Loucy (cell line): ENCODE measurements around the gene LFNG.
A peak's percentile ranks its signal among the peaks of the same experiment; 100 is the strongest.
"Not testable (repeated sequence)": the region's sequence is repeated elsewhere in the genome, so short reads cannot be mapped to it uniquely, and the experiment has no call there.

Experiments used
- H2AFZ ChIP-seq: fragments of 200-600 bp; sonication (generic); 2 replicates; pipeline ENCODE4 v1.6.0; 2016; ENCODE audit warnings: antibody characterized with exemption, mild to moderate bottlenecking, low read length, moderate library complexity
- H3F3A ChIP-seq: fragments of 200-600 bp; 2 replicates; pipeline ENCODE4 v1.6.0; 2016; ENCODE audit warnings: antibody characterized with exemption, low read depth, mild to moderate bottlenecking
- H3K27me3 ChIP-seq: fragments of 200-600 bp; sonication (generic); 2 replicates; pipeline ENCODE4 v1.6.1; 2014; ENCODE audit warnings: low read length, mild to moderate bottlenecking; ENCODE audit not compliant: insufficient read depth, poor library complexity, severe bottlenecking
- H3K36me3 ChIP-seq: fragments of 200-600 bp; sonication (generic); 2 replicates; pipeline ENCODE4 v1.6.1; 2016; ENCODE audit warnings: low read length; ENCODE audit not compliant: insufficient read depth
- H3K4me1 ChIP-seq: fragments of 200-600 bp; sonication (generic); 2 replicates; pipeline ENCODE4 v1.5.1; 2014; ENCODE audit warnings: low read length, mild to moderate bottlenecking; ENCODE audit not compliant: insufficient read depth, poor library complexity, severe bottlenecking
- H3K4me2 ChIP-seq: fragments of 200-600 bp; sonication (generic); 2 replicates; pipeline ENCODE4 v1.6.0; 2014; ENCODE audit warnings: antibody characterized with exemption, low read length, low read depth, mild to moderate bottlenecking; ENCODE audit not compliant: poor library complexity, severe bottlenecking
- H3K4me3 ChIP-seq: fragments of 200-600 bp; sonication (generic); 2 replicates; pipeline ENCODE4 v1.5.1; 2014; ENCODE audit warnings: low read length, mild to moderate bottlenecking, mixed read lengths; ENCODE audit not compliant: poor library complexity, severe bottlenecking
- H3K79me2 ChIP-seq: fragments of 200-600 bp; sonication (generic); 2 replicates; pipeline ENCODE4 v1.6.1; 2014; ENCODE audit warnings: low read length; ENCODE audit not compliant: insufficient read depth
- H3K9ac ChIP-seq: fragments of 200-600 bp; sonication (generic); 2 replicates; pipeline ENCODE4 v1.6.0; 2014; ENCODE audit warnings: mild to moderate bottlenecking, low read depth, low read length, moderate library complexity; ENCODE audit not compliant: poor library complexity, severe bottlenecking
- H3K9me2 ChIP-seq: fragments of 200-600 bp; sonication (generic); replicated peaks from 2 replicates; pipeline ENCODE4 v1.6.1; 2016; ENCODE audit warnings: low read depth, low read length, mixed read lengths
- H3K9me3 ChIP-seq: fragments of 200-600 bp; sonication (generic); 2 replicates; pipeline ENCODE4 v1.6.1; 2014; ENCODE audit warnings: mild to moderate bottlenecking, antibody characterized with exemption, low read length, low read depth; ENCODE audit not compliant: insufficient read depth
- H4K20me1 ChIP-seq: fragments of 200-600 bp; sonication (generic); 2 replicates; pipeline ENCODE4 v1.6.0; 2014; ENCODE audit warnings: antibody characterized with exemption, low read length, mild to moderate bottlenecking; ENCODE audit not compliant: insufficient read depth, poor library complexity, severe bottlenecking
- CTCF ChIP-seq: fragments of 200-600 bp; sonication (generic); conservative IDR thresholded peaks from 2 replicates; pipeline ENCODE4 v1.5.1; 2014; ENCODE audit warnings: mild to moderate bottlenecking, antibody characterized with exemption, low read length
- EZH2phosphoT487 ChIP-seq: fragments of 200-600 bp; IDR thresholded peaks from 2 replicates; pipeline ENCODE4 v1.6.1; 2018; ENCODE audit warnings: antibody characterized with exemption, mild to moderate bottlenecking, moderate library complexity, borderline replicate concordance

The LFNG gene

DNA sequence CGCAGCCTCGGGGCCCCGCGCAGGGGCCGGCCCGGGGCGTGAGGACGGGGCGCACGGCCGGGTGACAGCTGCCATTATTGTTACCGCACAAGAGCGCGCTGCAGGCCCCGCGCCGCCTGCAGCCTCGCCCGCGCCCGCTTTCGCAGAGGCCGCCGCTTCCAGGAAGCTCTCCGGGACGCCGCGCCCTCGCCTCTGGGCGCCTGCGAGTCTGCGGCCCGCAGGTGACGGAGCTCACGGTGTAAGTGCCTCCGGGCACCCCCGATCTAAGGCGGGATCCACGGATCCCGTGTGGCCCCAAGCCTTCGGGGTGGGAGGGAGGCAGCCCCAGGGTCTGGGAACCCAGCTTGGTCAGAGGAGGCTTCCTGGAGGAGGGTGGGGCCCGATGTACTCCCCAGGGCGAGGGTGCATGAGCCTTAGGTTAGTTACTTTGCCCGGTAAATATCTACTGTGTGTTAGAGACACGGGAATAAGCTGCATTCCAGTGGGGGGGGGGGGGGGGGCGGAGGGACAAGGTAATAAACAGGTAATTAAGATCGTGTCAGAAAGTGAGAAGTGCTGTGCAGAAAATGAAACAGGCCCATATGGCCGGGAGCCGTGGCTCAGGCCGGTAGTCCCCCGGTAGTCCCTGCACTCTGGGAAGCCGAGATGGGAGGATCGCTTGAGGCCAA lies 39.8 kb downstream of the LFNG start:
- no peaks in the 10 kb centered on the region for H3K27me3 ChIP-seq
- H3K4me2 ChIP-seq = peak overlapping the region; percentile 96
- TF ChIP-seq CTCF (no peak), EZH2phosphoT487 (no peak)
- H3K9me2 ChIP-seq = no peaks in the 10 kb centered on the region
- peak overlapping the region; percentile 77 for H3K4me3 ChIP-seq
- H3K36me3 ChIP-seq = no peaks in the 10 kb centered on the region
- H2AFZ ChIP-seq = peak overlapping the region; percentile 68; the same call in 1 of the 2 replicates
- H4K20me1 ChIP-seq = peaks cover 6% of the 10 kb centered on the region
- H3K9ac ChIP-seq = peak overlapping the region; percentile 67
- peaks cover 16% of the 10 kb centered on the region for H3K4me1 ChIP-seq
- H3K9me3 ChIP-seq = no peaks in the 10 kb centered on the region
- H3F3A ChIP-seq = no peaks in the 10 kb centered on the region
- peaks cover 10% of the 10 kb centered on the region for H3K79me2 ChIP-seq

DNA sequence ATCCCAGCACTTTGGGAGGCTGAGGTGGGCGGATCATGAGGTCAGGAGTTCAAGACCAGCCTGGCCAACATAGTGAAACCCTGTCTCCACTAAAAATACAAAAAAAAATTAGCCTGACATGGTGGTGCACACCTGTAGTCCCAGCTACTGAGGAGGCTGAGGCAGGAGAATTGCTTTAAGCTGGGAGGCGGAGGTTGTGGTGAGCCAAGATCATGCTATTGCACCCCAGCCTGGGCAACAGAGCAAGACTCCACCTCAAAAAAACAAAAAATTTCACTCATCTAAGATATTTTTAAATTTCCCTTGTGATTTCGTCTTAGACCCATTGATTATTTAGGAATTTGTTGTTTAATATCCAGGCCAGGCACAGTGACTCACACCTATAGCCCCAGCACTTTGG lies 44.4 kb downstream of the LFNG start:
- H4K20me1 ChIP-seq, H3K4me3 ChIP-seq, H2AFZ ChIP-seq, H3K79me2 ChIP-seq, H3K4me2 ChIP-seq, H3K9ac ChIP-seq, H3K9me2 ChIP-seq, H3K4me1 ChIP-seq, H3K9me3 ChIP-seq, H3F3A ChIP-seq, H3K27me3 ChIP-seq, H3K36me3 ChIP-seq: not testable (repeated sequence)

- Histone ChIP-seq H3K4me1 (no peaks in the 10 kb centered on the region), H3K4me2 (no peak overlapping the region), H3K4me3 (no peak overlapping the region), H3K9me2 (no peaks in the 10 kb centered on the region), H3K36me3 (no peaks in the 10 kb centered on the region), H3K79me2 (no peaks in the 10 kb centered on the region), H3K27me3 (no peaks in the 10 kb centered on the region), H3K9ac (no peak overlapping the region), H3F3A (no peaks in the 10 kb centered on the region), H2AFZ (no peak overlapping the region), H4K20me1 (no peaks in the 10 kb centered on the region), H3K9me3 (no peaks in the 10 kb centered on the region)
- no peak for TF ChIP-seq EZH2phosphoT487
- no peak for TF ChIP-seq CTCF
Observed at GRCh38 chr7:2564970-2565540, 45.5 kb downstream of the LFNG start.
